ENCODE results near the gene MTG1. TPM values are rescaled to one million over a fixed set of nuclear protein-coding genes. Genes with fewer than 3 reads are reported as not detected.

MTG1 gene
- total and polyA plus RNA-seq, 10 of the 15 experiments (the other 5 are each of a cell fraction or from before 2014, with no cell fraction given), result 6.2 to 104 (median 62.5) TPM

- intact Hi-C loops (cut with micrococcal nuclease; ENCODE audit: unreplicated experiment) (no loop called here), in situ Hi-C loops (cut with MboI) (loop anchor here (5.0 kb wide), 1 partner anchor 152 kb away; no protein-coding TSS in a partner anchor)
- Histone ChIP-seq H4K20me1 (ENCODE audit: control insufficient read depth, insufficient read depth) (no peaks in the 10 kb centered on the region), H3K9me3 (replicated peaks; ENCODE audit: control insufficient read depth, insufficient read depth, low read length) (no peaks in the 10 kb centered on the region; the same call in 2 of the 3 replicates), H3K4me2 (ENCODE audit: control insufficient read depth, insufficient read depth) (no peak overlapping the region), H3K79me2 (ENCODE audit: control insufficient read depth, insufficient read depth, low read length) (no peaks in the 10 kb centered on the region), H3K27ac (ENCODE audit: control insufficient read depth, insufficient read depth) (no peak overlapping the region), H3K36me3 (ENCODE audit: control insufficient read depth in 2 of 2, insufficient read depth in 2 of 2, low read length in 1 of 2) (peaks cover 4 to 17% of the 10 kb centered on the region in 2 experiments), H2AFZ (ENCODE audit: control insufficient read depth, low read depth, low read length) (no peak overlapping the region), H3K9ac (ENCODE audit: control insufficient read depth, insufficient read depth, low read length) (no peak overlapping the region), H3K4me1 (ENCODE audit: control insufficient read depth, insufficient read depth, low read length) (no peaks in the 10 kb centered on the region), H3K27me3 (replicated peaks in 1 of 2; ENCODE audit: control insufficient read depth in 2 of 2, insufficient read depth in 2 of 2, low read length in 1 of 2) (no peaks in the 10 kb centered on the region), H3K4me3 (no peak overlapping the region)
- POLR2A ChIA-PET, result no interaction called here
- TF ChIP-seq SIN3A (IDR thresholded peaks at IDR 0.05; ENCODE audit: low read depth, low read length) (no peak), RAD51 (IDR thresholded peaks at IDR 0.05) (no peak), NR2F1 (conservative IDR thresholded peaks at IDR 0.05) (no peak), NFYA (IDR thresholded peaks at IDR 0.05; ENCODE audit: borderline replicate concordance, low read depth, low read length) (no peak), CBX5 (IDR thresholded peaks at IDR 0.05; ENCODE audit: low read depth) (no peak)
- CTCF ChIA-PET, result no interaction called here
- RAD21 ChIA-PET (ENCODE audit: unreplicated experiment), result no interaction called here
- WGBS (ENCODE audit: insufficient coverage, insufficient replicate concordance, low lambda C conversion rate, missing lambda C conversion rate), result 90% methylated on average over 6 of the region's 6 CpGs
- DNase-seq (ENCODE audit: low read depth, low spot score) (no peak), FAIRE-seq (no peak), ATAC-seq (no peak)
- BruUV-seq (replicated peaks), result no TSS peak
- SMC1A ChIA-PET (ENCODE audit: uncharacterized antibody, unreplicated experiment), result no interaction called here
Observed at GRCh38 chr10:133420579-133420978, 26.6 kb downstream of the MTG1 start.

- no peak; the same call in 2 of the 3 replicates for ATAC-seq
- intact Hi-C loops (cut with micrococcal nuclease; ENCODE audit: unreplicated experiment) (no loop called here), in situ Hi-C loops (cut with MboI) (loop anchor here (5.0 kb wide), 1 partner anchor 151 kb away; no protein-coding TSS in a partner anchor)
- Histone ChIP-seq H3K9ac (ENCODE audit: control insufficient read depth, insufficient read depth, low read length) (no peak overlapping the region), H2AFZ (ENCODE audit: control insufficient read depth, low read depth, low read length) (no peak overlapping the region), H3K79me2 (ENCODE audit: control insufficient read depth, insufficient read depth, low read length) (no peaks in the 10 kb centered on the region), H3K4me1 (ENCODE audit: control insufficient read depth, insufficient read depth, low read length) (no peaks in the 10 kb centered on the region), H3K27ac (ENCODE audit: control insufficient read depth, insufficient read depth) (no peak overlapping the region), H3K36me3 (ENCODE audit: control insufficient read depth in 2 of 2, insufficient read depth in 2 of 2, low read length in 1 of 2) (peaks cover 2 to 17% of the 10 kb centered on the region in 2 experiments; a peak in 3 of 4 replicates), H4K20me1 (ENCODE audit: control insufficient read depth, insufficient read depth) (no peaks in the 10 kb centered on the region), H3K9me3 (replicated peaks; ENCODE audit: control insufficient read depth, insufficient read depth, low read length) (no peaks in the 10 kb centered on the region), H3K4me2 (ENCODE audit: control insufficient read depth, insufficient read depth) (no peak overlapping the region), H3K4me3 (no peak overlapping the region), H3K27me3 (replicated peaks in 1 of 2; ENCODE audit: control insufficient read depth in 2 of 2, insufficient read depth in 2 of 2, low read length in 1 of 2) (no peaks in the 10 kb centered on the region)
- TF ChIP-seq POLR2A (IDR thresholded peaks at IDR 0.05; ENCODE audit: low read depth, low read length) (peak; percentile 69), GATAD2B (conservative IDR thresholded peaks at IDR 0.05; ENCODE audit: low read depth) (no peak)
- no TSS peak for BruUV-seq (replicated peaks)
- ChIA-PET POLR2A (no interaction called here), SMC1A (ENCODE audit: uncharacterized antibody, unreplicated experiment) (no interaction called here), RAD21 (ENCODE audit: unreplicated experiment) (no interaction called here), CTCF (no interaction called here)
- FAIRE-seq, result no peak
- WGBS (ENCODE audit: insufficient coverage, insufficient replicate concordance, low lambda C conversion rate, missing lambda C conversion rate), result 89% methylated on average over 12 of the region's 17 CpGs
- DNase-seq (ENCODE audit: low read depth, low spot score), result no peak
Observed at GRCh38 chr10:133421336-133422222, 27.6 kb downstream of the MTG1 start.
